ENCODE results near the gene DNAL1.
"Not testable (repeated sequence)": the region's sequence is repeated elsewhere in the genome, so short reads cannot be mapped to it uniquely, and the experiment has no call there.

DNAL1 gene

DNA sequence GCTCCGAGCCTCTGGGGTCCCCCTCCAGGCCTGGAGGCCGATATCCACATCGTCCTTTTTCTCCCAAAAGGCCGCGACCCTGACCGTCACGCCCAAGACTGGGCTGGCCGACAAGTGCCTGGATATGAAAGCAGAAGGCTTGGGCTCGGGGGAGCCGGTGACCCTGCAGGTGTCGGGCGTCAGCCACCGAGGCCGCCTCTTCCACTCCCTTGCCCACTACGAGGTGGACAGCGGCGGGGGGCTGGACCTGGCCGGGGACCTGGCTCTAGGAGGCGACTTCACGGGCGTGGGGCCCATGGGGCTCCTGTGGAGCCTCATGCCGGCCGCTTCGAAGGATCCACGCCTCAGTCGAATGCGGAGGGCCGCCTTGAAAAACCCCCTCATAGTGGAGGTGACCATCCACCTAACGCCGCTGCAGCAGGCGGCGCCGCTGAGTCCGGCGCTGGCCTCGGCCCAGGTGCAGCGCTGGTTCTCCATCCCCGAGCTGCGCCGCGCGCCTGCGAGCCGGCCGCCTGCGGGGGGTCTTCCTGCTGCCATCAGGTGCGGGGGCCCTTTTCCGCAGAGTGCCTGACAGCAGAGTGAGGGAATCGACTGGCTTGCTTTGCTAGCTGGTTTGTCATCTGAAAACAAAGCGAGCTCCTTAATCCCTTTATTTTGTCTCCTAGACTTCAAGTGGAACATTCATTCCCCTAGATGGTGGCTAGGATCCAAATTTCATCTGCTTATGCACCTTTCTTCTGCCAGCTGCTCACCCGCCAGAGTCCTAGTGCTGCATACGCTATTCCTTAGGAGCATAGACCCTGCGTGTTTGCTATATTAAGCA, 10.6 kb upstream of the DNAL1 start:
- ChIA-PET CTCF (interaction anchor here (0.5 to 11.8 kb wide), 26 partner anchors 8 to 339 kb away, joined by 3 to 199 read pairs (median 4); partner anchors contain the start of genes ACOT2, ACOT6, DNAL1 and RIOX1), POLR2A (no interaction called here)
- no peak for DNase-seq (ENCODE audit: low read depth, low spot score)
- H3K4me3 ChIP-seq (ENCODE audit: low read depth, low read length): peak overlapping the region; percentile 52
- TF ChIP-seq, protein P1, sequence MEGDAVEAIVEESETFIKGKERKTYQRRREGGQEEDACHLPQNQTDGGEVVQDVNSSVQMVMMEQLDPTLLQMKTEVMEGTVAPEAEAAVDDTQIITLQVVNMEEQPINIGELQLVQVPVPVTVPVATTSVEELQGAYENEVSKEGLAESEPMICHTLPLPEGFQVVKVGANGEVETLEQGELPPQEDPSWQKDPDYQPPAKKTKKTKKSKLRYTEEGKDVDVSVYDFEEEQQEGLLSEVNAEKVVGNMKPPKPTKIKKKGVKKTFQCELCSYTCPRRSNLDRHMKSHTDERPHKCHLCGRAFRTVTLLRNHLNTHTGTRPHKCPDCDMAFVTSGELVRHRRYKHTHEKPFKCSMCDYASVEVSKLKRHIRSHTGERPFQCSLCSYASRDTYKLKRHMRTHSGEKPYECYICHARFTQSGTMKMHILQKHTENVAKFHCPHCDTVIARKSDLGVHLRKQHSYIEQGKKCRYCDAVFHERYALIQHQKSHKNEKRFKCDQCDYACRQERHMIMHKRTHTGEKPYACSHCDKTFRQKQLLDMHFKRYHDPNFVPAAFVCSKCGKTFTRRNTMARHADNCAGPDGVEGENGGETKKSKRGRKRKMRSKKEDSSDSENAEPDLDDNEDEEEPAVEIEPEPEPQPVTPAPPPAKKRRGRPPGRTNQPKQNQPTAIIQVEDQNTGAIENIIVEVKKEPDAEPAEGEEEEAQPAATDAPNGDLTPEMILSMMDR (IDR thresholded peaks at IDR 0.05; ENCODE audit: insufficient read depth, low read length, missing control alignments): peak; percentile 39

DNA sequence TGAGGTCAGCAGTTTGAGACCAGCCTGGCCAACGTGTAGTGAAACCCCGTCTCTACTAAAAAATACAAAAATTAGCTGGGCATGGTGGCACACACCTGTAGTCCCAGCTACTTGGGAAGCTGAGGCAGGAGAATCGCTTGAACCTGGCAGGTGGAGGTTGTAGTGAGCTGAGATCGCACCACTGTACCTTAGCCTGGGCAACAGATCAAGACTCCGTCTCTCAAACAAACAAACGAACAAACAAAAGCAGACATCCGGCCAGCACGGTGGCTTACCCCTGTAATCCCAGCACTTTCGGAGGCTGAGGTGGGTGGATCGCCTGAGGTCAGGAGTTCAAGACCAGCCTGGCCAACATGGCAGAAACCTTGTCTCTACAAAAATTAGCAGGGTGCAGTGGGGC, 8.4 kb upstream of the DNAL1 start:
- DNase-seq (ENCODE audit: low read depth, low spot score); POLR2A ChIA-PET; H3K4me3 ChIP-seq (ENCODE audit: low read depth, low read length): not testable (repeated sequence)
- CTCF ChIA-PET: interaction anchor here (11.8 kb wide), 1 partner anchor 127 kb away, joined by 199 read pairs; no protein-coding TSS in a partner anchor

DNA sequence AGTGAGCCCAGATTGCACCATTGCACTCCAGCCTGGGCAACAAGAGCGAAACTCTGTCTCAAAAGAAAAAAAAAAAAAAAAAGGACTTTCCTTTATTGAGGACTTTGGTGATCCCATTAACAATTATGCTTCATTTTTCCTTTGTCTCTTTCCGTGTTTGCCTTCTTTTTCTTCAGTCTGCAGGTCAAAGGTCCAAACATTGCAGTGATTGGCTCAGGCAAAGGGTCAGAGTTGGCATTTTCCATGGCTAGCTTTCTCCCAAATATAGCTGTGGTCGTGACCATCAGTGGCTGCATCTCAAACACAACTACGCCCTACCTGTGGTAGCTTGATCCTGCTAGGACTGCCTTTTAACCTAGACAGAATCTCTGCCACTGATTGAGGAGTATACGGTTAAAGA, 7.0 kb upstream of the DNAL1 start:
- ChIA-PET CTCF (interaction anchor here (0.9 to 11.8 kb wide), 3 partner anchors 10 to 129 kb away, joined by 4 to 199 read pairs (median 4); no protein-coding TSS in a partner anchor), POLR2A (no interaction called here)
- no peak for DNase-seq (ENCODE audit: low read depth, low spot score)
- TF ChIP-seq, protein P1 (IDR thresholded peaks at IDR 0.05; ENCODE audit: insufficient read depth, low read length, missing control alignments): no peak
- H3K4me3 ChIP-seq (ENCODE audit: low read depth, low read length): no peak overlapping the region

DNA sequence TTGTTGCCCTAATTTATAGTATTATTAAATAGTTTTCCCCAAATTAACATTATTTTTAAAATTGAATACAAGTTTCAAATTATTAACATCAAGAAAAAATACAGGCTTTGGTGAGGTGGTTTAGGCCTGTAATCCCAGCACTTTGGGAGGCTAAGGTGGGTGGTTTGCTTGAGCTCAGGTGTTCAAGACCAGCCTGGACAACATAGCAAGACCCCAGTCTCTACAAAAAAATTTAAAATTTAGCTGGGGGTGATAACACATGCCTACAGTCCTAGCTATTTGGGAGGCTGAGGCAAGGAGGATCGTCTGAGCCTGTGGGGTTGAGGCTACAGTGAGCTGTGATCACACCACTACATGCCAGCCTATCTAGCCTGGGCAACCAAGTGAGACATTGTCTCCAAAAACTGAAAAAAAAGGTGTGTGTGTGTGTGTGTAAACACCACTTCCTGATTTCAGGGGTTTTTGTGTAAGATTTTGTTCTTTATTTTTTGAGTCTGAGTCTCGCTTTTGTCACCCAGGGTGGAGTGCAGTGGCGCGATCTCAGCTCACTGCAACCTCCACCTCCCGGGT, 3.9 kb upstream of the DNAL1 start:
- no peak overlapping the region for H3K4me3 ChIP-seq (ENCODE audit: low read depth, low read length)
- ChIA-PET POLR2A (no interaction called here), CTCF (interaction anchor here (1.0 to 1.3 kb wide), 2 partner anchors 72 to 88 kb away, joined by 3 to 4 read pairs; partner anchors contain the start of gene ACOT2)
- no peak for DNase-seq (ENCODE audit: low read depth, low spot score)
- TF ChIP-seq, protein P1 (IDR thresholded peaks at IDR 0.05; ENCODE audit: insufficient read depth, low read length, missing control alignments): no peak

DNA sequence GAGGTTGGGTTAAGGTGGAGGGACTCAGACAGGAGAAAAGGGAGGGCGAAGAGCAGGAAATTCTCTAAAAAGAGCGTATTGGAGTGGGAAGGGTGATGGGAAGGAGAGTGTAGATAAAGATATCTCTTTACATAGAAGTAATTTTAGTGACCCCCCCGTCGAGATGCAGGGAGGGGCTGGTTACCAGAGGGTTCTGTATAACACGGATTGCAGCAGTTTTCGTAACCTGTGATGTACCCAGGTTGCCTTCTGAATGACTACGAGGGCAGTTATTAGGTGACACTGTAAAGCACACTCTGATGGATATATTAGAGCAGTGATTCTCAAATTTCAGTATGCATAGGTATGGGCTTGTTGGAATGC, 443 bp downstream of the DNAL1 start:
- POLR2A ChIA-PET: interaction anchor here (0.6 kb wide), 1 partner anchor 679 kb away, joined by 3 read pairs; no protein-coding TSS in a partner anchor
- TF ChIP-seq, protein P1 (IDR thresholded peaks at IDR 0.05; ENCODE audit: insufficient read depth, low read length, missing control alignments): no peak
- CTCF ChIA-PET: interaction anchor here (1.2 to 4.3 kb wide), 2 partner anchors 11 to 18 kb away, joined by 7 to 29 read pairs; no protein-coding TSS in a partner anchor
- H3K4me3 ChIP-seq (ENCODE audit: low read depth, low read length): peak overlapping the region; percentile 96
- no peak for DNase-seq (ENCODE audit: low read depth, low spot score)

DNA sequence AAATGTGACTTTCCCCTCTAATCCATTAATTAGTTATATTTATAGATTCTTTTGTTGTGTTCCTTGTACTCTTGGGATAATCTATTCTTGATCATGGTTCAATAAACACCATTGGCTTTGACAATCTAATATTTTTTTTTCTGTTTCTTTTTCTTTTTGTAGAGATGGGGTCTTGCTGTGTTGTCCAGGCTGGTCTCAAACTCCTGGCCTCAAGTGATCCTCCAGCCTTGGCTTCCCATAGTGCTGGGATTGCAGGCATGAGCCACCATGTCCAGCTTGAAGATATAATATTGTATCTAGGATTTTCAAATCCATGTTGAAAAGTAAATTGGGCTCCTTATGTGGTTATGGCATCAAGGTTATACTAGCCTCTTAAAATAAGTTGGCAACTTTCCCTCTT, 6.2 kb downstream of the DNAL1 start:
- ChIA-PET POLR2A (no interaction called here), CTCF (interaction anchor here (1.0 to 1.9 kb wide), 2 partner anchors 11 to 67 kb away, joined by 3 to 10 read pairs; no protein-coding TSS in a partner anchor)
- TF ChIP-seq, protein P1 (IDR thresholded peaks at IDR 0.05; ENCODE audit: insufficient read depth, low read length, missing control alignments): no peak
- H3K4me3 ChIP-seq (ENCODE audit: low read depth, low read length): no peak overlapping the region
- DNase-seq (ENCODE audit: low read depth, low spot score): no peak
